NAMALWA (cell line): ENCODE measurements around the gene TEX14.
"Not testable (repeated sequence)": the region's sequence is repeated elsewhere in the genome, so short reads cannot be mapped to it uniquely, and the experiment has no call there.

Experiments
- DNase-seq: peaks from one replicate; pipeline ENCODE4 v3.0.0-alpha.2; 2015; ENCODE audit warnings: low spot score

TEX14 gene

DNA sequence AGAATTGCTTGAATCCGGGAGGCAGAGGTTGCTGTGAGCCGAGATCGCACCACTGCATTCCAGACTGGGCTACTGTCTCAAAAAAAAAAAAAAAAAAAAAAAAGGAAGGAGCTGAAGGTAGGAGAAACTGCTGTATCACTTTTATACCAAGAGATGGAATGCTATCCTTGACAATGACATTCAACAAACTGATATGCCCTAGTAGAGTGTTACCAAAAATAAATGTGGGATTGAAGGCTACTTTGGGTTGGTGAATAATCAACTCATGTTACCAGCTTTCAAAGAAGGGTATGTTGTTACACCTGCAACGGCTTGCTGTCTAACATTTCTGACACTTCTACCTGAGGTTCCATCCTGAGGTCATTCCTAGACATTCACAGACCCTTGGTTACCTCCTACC lies 84.9 kb downstream of the TEX14 start:
- no peak for DNase-seq

DNA sequence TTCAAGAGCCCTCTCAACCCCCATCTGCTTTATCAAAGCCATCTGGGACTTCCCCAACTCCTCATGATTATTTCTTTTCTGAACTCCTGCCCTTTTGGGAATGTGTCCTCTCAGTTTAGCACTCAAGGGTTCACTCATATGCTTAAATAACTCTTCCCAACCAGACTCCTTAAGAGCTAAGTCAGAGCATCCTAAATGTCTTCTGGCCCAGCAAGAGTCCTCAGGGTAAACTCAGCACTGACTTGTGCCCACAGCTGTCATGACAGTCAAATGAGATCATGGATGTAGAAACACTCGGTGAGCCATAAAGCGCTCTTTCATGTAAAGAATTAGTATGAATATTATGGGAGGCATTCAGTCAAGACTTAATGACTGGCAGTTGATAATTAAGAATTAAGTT lies 85.9 kb downstream of the TEX14 start:
- DNase-seq: no peak

DNA sequence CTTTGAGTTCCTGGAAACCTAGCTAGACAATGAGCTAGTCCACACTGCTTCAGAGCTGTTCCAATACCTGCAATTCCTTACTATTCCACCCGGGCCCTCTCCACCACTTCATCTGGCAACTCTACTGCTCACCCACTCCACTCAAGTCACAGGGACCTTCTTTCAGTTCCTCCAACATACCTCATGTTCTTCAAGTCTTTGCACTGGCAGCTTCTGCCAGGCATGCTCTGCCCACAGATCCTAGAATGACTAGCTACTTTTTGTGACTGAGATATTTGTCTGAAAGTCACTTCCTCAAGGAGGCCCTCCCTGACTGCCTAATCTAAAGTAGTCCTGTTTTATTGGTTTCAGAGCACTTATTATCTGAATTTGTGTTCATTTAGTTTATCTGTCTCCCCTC lies 86.4 kb downstream of the TEX14 start:
- DNase-seq: no peak

DNA sequence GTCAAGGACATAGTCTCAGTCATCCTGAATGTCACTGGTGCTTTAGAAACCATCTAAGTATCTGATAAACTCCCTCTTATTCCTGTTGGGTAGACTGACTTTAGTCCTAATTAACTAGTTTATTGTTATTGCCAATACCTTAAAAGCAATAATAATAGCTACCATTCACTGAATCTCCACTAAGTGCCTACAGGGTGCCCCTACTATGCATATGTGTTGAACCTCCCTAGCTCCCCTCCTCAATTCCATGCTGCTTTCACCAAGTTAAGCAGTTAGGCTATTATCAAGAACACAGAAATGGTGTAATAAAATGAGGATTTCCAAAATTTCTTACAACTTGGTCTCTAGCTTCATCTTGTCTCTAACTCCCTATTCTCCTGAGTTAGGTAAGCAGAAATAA lies 89.9 kb downstream of the TEX14 start:
- no peak for DNase-seq

DNA sequence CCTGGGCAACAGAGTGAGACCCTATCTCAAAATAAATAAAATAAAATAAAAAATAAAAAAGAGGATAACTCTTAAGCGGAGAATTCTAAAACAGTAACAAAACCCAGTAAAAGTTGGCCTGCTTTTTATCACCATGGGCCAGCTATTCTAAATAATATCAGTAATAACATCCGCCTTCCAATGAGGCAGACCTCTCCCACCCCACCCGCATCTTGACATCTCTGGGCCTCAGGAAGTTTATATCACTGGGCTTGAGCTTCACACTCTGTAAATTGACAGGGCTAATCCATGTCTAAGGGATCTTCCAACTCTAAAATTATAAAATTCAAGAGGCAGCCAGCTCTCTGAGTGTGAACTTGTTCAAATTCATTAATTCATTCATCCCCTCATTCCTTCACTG lies 94.5 kb downstream of the TEX14 start:
- DNase-seq: no peak

DNA sequence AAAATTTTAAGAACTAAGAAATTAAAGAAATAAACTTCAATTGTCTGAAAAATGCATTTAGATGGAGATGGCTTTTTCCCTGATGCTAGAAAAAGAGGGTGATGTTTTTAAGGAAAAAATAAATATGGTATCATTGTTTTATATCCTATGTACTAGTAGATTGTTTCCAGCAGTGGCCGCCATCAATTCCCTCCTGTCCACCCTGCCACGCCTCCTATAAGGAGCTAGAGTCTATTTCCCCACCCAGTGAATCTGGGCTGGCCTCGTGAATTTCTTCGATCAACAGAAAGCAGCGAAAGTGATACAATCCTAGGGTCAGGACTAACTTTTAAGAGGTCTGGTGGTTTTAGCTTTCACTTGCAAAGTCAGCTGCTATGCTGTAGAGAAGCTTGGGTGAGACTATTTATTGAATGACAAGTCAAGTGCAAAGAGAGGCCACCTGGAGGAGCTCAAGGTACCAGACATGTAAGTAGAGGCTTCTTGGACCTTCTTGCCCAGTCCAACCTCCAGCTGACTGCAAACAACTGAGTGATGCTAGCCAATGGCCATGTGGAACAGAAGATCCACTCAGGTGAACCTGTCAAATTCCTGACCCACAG lies 96.6 kb downstream of the TEX14 start:
- peak; percentile 28 for DNase-seq

DNA sequence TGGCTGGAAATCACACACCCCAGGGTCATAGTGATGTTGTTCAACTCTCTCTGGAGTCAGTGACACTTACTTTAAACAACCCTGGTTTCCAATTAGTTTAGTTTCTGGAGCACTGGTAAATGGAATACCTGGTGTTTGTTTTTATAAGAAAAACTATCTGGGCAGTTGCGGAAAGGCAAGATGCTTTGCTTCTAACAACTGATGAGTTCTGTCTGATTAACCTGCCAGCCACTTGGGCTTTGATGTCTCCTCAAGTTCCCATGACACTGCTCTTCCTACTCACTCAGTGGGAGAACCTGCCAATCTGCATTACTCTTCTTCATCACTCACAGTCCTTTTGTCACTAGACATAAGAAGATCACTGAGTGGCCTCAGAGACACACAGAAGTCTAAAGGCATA lies 98.7 kb downstream of the TEX14 start:
- no peak for DNase-seq

DNA sequence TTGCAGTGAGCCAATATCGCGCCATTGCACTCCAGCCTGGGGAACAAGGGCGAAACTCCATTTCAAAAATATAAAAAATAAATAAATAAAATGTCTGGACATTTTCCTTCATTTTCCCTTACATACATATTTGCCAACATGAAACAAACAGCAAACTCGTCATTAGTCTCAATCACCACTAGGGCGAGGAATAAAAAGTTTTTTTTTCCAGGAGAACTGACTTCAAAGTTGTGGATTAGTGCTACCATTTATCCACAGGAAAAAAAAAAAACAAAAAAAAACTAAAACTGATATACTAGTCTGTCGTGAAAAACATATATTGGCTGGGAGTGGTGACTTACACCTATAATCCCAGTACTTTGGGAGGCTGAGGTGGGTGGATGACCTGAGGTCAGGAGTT lies 100.4 kb downstream of the TEX14 start:
- peak; percentile 20 for DNase-seq

DNA sequence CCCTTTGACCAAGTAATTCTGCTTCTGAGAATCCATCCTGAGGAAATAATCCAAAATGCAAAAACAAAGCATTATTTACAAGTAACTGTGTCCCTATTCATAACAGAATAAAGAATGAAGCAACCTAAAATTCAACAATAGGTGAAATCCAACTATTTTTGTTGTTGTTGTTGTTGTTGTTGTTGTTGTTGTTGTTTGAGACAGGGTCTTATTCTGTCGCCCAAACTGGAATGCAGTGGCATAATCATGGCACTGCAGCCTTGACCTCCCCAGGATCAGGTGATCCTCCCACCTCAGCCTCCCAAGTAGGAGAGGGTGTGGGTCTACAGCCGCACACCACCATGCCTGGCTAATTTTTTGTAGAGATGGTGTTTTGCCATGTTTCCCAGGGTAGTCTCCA lies 101.5 kb downstream of the TEX14 start:
- DNase-seq: no peak

DNA sequence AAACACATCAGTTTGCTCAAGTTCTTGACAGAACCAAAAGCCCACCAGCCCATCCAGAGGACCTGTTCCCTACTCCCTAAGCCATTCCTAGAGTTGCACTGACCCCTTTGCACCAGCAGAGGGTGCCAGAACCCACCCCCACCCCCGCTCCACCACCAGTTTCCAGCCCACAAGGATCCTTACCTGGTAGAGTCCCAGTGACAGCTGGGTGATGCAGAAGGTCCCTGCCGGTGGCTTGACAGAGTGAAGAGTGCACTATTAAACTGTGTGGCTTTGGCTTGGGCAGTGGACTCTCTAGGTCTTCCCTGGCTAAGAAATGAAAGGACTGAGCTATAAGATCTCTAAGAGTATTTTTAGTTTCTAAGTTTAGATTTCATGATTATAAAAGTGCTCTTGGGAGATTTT lies 104.1 kb downstream of the TEX14 start:
- DNase-seq: peak; percentile 77

DNA sequence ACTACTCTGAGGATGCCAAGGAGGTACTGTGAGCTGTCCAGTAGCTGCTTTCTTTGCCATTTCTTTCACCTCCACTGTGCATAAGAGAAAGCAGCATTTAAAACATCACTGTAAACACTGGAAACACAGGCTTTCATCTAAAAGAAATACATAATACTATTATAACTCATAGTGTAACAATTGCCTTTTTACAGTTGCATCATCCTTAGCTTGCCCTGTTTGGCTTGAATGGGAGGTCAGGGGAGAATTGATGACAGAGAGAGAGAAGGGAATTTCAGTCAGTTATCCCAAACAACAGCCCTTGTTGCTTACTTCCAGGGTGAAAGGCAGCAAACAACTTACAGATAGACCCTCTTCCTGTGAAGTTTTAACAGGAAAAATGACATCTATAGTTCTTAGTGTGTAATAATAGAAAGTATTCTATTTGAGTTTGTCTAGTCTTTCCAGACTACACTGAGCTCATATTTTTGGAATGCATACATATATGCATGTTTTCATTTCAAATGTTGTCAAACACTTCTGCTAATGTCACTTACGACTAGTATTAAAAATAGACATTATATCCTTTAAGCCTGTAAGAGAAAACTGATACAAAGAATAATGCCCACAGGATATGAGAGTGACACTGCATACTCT lies 105.7 kb downstream of the TEX14 start:
- no peak for DNase-seq

DNA sequence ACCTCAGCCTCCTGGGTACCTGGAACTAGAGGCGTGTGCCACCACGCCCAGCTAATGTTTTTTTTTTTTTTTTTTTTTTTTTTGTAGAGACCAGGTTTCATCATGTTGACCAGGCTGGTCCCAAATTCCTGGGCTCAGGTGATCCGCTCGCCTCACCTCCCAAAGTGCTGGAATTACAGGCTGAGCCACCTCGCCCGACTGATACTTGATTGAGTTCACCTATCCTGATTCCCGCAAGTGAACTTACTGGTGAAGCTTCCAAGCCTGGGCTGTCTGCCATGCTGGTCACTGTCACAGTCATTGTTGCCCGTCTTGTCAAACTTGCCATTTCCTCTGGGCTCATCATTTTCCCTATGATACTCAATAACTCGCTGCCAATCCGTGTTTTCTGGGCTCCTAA lies 106.3 kb downstream of the TEX14 start:
- no peak for DNase-seq

DNA sequence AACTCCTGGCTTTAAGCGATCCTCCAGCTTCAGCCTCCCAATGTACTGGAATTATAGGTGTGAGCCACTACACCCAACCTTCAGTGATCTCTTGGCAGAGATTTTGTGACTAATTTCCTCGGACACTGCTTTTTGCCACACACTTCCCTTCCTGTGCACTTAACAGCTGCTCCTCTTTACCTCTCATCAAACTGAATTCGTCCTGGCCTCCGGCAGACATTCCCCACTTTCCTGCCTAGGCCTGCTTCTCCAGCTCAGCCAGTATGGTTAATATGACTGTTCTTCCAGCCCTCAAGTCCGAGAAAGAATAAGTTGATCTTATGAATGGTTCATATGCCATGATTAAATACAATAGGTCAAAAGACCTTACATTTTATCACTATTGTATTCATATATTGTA lies 108.4 kb downstream of the TEX14 start:
- no peak for DNase-seq

DNA sequence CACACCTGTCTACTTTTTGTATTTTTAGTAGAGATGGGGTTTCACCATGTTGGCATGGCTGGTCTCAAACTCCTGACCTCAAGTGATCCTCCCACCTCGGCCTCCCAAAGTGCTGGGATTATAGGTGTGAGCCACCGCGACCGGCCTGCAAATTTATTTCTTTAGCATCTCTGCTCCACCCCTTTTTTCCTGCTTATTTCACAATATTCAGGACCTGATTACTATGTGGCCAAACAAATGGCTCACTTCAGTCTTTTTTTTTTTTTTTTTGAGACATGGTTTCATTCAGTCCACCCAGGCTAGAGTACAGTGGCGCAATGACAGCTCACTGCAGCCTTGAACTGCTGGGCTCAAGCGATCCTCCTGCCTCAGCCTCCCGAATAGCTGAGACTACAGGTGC lies 109.1 kb downstream of the TEX14 start:
- DNase-seq: not testable (repeated sequence)

DNA sequence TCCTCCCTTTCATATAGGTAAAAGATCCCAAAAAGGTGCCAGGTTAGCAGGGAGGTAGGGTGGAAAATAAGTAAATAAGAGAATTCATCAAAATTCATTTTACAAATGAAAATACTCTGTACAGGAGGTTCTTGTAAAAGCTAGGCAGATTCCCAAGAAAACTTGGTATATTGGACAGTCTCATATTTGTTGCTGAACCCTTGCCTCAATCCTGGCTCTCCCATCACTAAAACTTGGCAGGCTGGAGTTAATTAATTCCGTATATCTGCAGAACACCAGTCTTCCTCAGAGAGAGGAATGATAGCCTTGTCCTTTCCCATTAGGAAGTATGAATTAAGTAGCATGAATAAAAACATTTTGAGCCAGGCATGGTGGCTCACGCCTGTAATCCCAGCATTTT lies 111.2 kb downstream of the TEX14 start:
- no peak for DNase-seq

DNA sequence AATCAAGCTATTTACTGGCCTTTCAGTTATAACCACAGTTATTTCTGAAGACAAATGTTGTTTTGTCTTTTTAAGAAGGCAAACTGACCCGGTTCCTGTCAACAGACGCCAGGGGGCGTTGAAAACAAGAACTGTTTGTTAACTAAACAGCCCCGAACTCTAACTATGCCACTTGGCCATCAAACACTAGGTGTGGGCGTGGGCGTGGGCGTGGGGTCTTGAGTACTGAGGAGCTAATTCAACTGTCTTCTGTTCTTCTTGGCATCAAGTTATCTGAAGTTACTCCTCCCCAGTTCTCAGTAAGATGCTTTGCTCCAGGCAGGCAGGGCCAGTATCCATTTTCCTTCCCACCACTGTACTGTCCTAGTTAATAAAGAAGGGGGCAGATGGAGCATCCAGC lies 114.1 kb downstream of the TEX14 start:
- peak; percentile 70 for DNase-seq

DNA sequence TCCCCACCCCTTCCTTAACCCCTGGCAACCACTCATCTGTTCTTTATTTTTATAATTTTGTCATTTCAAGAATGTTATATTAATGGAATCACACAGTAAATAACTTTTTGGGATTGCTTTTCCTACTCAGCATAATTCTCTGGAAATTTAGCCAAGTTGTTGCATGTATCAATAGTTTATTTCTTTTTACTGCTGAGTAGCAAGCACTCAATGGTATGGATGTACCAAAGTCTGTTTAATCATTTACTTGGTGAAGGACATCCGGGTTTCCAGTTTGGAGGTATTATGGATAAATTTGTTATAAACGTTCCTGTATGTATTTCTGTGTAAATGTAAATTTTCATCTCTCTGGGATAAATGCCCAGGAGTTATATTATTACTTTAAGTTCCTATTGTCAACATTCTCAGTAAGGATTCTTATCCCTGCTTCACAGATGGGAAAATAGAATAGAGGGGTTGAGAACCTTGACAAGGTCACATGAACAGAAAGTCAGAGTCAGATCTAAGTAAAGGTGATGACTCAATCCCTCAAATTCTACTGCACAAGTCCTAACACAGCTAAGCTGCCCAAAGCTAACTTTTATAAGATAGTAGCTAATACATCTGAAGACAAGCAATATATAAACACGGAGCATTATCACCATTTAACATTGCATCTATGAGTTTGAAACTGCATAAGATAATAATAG lies 115.0 kb downstream of the TEX14 start:
- DNase-seq: no peak

DNA sequence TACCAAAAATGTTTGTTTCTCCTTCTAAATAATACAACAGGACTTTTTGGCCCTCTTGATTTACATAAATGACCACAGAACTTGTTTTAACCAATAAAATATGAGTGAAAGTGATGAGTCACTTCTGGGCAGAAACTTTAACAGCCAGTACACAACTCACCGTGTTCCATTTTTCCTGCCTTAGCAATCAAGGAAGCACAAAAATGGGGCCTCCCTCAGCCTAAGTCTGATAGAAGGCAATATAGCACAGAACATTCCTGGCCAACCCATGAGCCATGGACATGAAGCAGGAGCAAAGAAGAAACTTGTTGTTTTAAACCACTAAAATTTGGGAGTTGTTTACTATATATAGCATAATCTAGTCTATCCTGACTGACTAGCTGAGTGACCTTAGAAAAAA lies 116.3 kb downstream of the TEX14 start:
- DNase-seq: no peak

DNA sequence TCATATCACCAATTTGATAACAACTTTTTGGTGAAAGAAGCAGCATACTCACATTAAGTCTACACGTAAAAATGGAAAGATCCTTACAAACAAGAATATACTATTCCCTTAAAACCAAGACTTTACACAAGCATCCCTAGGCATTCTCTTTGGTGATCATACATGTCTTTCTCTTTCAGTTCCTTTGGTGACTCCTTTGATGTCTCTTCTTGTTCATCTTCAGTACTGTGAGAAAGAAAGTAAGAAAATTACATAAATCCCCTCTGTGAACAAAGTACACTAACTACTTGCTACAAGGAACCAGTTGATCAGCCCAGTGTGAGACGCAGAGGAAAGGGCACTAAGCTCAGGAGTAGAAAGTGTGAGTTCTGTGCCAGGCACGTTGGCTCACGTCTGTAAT lies 117.8 kb downstream of the TEX14 start:
- no peak for DNase-seq

DNA sequence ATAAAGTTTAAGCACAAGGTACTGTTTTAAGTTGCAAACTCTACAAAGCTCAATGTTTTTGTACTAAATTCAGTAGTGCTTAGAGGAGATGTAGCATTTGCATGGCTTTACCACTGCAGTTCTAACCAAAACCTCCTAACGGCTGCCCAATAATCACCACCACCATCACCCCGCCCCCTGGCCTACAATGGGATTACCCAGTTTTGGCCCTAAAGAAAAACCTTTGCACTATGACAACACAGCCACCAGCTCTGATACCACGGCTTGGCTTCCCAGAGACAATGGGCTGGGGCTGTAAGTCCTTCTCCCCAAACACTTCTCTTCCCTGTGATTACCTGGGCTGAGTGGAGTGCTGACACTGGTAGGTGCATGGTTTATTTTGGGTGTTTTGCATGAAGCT lies 119.0 kb downstream of the TEX14 start:
- DNase-seq: no peak

DNA sequence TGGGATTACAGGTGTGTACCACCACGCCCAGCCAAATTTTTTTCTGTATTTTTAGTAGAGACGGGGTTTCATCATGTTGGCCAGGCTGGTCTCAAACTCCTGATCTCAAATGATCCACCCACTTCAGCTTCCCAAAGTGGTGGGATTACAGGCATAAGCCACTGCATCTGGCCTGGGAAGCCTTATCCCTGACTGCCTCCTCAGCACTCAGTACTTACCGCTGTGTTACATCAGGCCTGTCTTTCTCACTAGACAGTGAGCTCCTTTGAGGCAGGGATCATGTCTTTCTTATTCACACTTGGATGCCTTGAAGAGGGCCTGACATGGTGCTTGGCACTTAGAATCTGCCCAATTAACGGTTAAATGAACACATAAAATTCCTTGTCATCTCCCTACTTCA lies 121.1 kb downstream of the TEX14 start:
- no peak for DNase-seq

DNA sequence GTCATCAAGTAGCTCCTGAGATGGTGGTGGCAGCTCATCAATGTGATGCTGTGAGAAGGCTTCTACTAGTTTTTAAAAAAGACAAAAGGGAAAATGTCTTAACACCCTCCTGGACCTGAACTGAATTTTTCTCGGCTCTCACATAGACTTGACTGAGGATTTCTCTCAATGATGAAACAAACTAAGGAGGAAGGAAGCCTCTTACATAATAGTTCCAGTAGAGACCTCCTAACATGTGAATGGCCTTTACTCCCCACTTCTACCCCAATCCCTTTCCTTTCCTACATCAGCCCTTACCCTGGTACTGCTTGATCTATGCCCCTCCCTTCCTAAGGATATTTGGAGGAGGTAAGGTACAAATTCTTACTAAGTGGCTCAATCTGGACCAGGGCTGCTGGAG lies 122.6 kb downstream of the TEX14 start:
- DNase-seq: no peak

DNA sequence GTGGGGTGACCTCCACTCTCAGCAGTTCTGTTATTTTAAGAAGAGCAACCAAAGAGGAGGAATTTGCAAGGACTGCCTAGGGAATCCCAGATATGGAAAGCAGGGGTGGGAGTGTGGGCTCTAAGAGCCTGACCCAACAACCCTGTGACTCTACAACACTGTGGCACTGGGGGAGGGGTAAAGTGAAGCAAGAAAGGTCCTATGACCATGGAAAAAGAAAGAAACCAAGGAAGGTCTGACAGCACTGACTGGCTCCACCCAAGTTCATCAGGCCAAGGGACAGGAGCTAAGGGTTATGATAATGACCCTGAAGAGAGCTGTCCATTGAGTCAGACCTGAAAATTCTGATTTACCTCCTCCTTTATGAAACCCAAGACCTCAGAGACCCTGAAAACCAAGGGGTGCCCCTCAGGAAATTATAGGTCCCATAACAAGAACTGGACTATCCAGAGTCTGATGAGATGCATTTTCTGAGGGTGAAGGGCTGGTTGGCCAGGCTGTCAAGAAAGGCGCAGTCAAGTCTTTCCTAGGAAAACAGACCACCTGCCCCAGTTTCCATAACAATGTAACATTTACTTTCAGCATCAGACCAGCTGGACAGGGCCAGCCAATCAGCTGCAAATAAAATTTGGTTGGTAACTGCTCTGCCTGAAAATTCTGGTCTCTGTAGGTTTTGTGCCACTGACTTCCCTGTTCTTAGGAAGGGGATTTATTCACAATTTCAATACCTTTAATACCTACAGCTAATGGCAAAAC lies 123.6 kb downstream of the TEX14 start:
- no peak for DNase-seq
